ENCODE measurements around the gene COMMD6.

DNA sequence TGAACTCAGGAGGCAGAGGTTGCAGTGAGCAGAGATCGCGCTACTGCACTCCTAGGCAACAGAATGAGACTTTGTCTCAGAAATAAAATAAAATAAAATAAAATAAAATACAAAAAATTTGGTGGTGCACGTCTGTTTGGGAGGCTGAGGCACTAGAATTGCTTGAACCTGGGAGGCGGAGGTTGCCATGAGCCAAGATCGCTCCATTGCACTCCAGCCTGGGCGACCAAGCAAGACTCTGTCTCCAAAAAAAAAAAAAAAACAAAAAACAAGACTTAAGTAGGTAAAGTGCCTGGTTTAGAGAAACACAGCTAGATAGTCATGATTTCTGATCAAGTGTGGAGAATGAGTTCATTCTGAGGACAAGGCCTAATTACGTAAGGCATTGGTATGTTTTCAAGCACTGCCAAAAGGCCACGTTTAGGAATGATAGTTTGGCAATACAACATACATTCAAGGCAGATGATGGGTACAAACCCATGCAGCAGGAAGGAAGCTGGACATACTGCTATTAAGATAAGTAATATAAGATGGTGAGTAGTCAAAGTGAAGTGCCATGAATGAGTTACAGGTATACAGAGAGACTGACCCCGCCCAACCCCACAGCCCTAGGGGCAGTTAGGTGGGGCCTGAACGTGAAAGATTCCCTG, 7.2 kb upstream of the COMMD6 start:
- no peak for TF ChIP-seq CTCF (conservative IDR thresholded peaks at IDR 0.05)
- TF ChIP-seq EZH2 (IDR thresholded peaks at IDR 0.05; ENCODE audit: low read depth) = no peak

Measured in PC-9 (cell line).